NCI-H82 treated with DMSO at 0.1 percent for 48 hours (cell line): ENCODE results near the gene PDCD6IP.
A peak's percentile ranks its signal among the peaks of the same experiment; 100 is the strongest.
"Not testable (repeated sequence)": the region's sequence is repeated elsewhere in the genome, so short reads cannot be mapped to it uniquely, and the experiment has no call there.

ENCODE experiments used
- DNase-seq: peaks from one replicate; lab custom pipeline; 2025; ENCODE audit not compliant: unreplicated experiment; lab: John Stamatoyannopoulos, UW

Gene PDCD6IP, protein sequence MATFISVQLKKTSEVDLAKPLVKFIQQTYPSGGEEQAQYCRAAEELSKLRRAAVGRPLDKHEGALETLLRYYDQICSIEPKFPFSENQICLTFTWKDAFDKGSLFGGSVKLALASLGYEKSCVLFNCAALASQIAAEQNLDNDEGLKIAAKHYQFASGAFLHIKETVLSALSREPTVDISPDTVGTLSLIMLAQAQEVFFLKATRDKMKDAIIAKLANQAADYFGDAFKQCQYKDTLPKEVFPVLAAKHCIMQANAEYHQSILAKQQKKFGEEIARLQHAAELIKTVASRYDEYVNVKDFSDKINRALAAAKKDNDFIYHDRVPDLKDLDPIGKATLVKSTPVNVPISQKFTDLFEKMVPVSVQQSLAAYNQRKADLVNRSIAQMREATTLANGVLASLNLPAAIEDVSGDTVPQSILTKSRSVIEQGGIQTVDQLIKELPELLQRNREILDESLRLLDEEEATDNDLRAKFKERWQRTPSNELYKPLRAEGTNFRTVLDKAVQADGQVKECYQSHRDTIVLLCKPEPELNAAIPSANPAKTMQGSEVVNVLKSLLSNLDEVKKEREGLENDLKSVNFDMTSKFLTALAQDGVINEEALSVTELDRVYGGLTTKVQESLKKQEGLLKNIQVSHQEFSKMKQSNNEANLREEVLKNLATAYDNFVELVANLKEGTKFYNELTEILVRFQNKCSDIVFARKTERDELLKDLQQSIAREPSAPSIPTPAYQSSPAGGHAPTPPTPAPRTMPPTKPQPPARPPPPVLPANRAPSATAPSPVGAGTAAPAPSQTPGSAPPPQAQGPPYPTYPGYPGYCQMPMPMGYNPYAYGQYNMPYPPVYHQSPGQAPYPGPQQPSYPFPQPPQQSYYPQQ

GRCh38 chr3:33798418-33799201 lies at the start of gene PDCD6IP:
PDCD6IP (plus strand) TSS chr3:33798630; CDS start chr3:33798729, 99 bp downstream.
- peak; percentile 67 for DNase-seq

DNA sequence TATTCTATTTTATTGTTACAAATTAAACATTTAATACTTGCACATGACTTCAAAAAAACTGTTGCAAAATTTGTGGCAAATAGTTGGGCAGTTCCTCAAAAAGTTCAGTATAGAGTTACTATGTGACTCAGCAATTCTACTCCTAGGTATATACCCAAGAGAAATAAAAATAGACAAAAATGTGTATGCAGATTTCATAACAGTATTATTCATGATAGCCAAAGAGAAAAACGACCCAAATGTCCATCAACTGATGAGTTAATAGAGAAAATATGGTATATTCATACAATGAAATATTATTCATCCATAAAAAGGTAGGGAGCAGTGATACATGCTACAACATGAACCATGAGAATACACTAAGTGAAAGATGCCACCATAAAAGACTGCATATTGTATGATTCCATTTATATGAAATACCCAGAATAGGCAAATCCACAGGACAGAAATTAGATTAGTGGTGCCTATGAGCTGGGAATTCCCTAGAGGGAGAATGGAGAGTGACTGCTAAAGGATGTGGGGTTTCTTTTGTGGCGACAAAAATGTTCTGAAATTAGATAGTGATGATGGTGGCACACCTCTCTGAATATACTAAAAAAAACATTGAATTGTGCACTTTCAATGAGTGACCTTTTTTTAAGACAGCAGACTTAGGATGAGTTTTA lies 48.8 kb upstream of the PDCD6IP start:
- no peak for DNase-seq

DNA sequence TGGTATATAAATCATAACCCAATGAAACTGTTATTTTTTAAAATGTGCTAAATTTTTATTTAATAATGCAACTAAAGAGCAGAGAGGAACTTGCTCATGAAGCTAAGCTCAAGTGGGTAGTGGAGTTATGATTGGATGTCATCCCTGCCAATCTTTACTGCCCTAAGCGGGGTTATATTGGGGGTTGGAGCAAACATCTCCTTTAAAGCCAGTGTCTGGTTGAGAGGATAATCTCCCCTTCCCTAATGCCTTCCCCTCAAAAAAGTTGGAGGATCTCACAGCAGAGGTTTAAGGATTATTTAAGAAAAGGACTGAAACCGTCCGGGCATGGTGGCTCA lies 48.2 kb upstream of the PDCD6IP start:
- peak; percentile 1 for DNase-seq

- no peak for DNase-seq
These were observed 47.1 kb upstream of the PDCD6IP start for GRCh38 chr3:33751336-33751735.

DNA sequence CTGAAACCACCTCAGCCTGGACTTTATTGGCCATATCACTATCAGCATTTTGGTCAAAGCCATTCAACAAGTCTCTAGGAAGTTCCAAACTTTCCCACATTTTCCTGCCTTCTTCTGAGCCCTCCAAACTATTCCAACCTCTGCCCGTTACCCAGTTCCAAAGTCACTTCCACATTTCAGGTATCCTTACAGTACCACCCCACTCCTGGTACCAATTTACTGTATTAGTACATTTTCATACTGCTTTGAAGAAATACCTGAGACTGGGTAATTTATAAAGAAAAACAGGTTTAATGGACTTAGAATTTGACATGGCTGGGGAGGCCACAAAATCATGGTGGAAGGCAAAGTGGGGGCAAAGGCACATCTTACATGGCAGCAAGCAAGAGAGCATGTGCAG lies 44.0 kb upstream of the PDCD6IP start:
- not testable (repeated sequence) for DNase-seq

GRCh38 chr3:33758281-33758680 lies 40.1 kb upstream of the PDCD6IP start:
- DNase-seq: no peak

DNA sequence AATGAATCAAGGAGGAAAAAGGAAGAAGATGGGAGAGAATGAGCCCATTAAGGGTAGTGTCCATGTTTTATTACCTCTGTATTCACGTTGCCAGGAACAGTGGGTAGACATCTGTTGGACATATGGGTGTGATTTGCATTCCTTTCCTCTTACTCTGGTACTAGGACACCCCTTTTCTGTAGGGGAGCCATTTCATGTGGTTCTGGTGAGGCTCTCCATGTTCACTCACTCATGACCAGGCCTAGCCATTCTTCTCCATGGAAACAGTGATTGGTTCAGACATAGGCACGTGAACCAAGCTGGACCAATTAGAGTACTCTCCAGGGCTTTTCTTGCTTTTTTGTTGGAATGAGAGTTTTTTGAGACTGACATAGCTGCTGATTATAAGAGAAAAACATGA lies 39.6 kb upstream of the PDCD6IP start:
- no peak for DNase-seq

DNA sequence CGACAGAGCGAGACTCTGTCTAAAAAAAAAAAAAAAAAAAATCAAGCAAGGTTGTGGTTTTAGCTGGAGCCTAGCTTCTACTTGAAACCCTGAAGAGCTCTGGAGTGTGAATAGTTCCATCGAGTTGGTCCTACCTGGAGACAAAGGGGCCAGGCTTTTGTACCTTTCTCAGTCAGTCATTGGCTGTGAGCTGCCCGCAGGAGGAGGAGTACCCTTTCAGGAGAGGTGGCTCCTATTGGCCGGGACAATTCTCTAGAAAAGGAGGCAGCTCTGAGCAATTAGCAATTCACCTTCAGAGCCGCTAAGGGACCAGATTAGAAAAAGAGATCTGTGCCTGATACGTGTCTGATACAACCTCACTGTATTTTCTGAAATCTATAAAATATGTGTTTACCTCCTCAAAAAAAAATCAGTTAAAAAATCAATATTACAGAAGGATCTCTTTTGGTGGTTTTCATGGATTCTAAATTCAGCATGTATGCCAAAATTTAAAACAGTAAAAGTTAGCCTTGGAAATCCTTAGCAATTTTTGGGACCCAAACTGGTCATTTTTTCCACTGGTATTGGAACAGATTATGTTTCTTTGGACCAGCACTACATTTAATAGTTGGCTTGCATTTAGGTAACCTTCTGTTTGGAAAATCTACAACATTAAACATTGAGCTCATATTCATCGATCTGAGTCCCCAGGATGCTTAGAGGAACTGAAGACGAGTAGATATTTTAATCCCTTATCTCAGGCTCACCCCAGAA lies 29.7 kb upstream of the PDCD6IP start:
- DNase-seq: no peak

DNA sequence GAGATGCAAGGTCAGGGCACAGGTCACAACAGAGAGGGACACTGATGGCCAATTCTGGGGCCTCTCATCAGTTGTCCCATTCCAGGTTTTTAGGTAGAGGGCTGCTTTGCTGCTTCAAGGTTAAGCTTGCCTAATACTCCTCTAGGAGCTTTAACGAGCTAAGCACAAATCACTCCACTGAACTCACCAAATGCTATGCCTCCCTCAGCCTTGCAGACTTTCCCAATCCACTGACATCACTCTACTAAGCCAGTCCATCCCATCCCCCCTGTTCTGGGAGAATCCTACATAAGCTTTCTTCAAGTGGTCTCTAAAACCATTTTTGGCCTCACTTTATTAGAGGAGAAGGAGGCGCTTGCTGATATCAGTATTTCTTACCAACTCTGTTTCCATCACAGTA lies 24.8 kb upstream of the PDCD6IP start:
- peak; percentile 60 for DNase-seq

DNA sequence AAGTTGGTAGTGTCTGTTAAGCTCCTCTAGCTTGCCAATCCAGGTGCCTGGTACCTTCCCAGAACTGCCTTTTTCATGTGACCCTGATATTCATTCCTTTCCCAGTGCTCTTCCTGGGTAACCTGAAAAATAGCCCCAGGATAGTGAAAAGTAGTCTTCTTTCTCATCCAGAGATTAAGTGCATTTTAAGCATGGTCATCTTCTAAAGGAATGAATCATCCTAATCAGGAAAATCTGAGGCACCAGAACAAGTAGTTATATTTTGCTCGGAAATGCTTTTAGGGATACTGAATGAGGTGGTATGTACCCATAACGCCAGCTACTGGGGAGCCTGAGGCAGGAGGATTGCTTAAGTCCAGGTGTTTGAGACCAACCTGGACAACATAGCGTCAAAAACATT lies 23.1 kb upstream of the PDCD6IP start:
- no peak for DNase-seq

GRCh38 chr3:33777996-33778395 lies 20.4 kb upstream of the PDCD6IP start:
- DNase-seq: no peak

- DNase-seq: no peak
These were observed 18.7 kb upstream of the PDCD6IP start for GRCh38 chr3:33779751-33780150.

GRCh38 chr3:33781413-33781812 lies 17.0 kb upstream of the PDCD6IP start:
- not testable (repeated sequence) for DNase-seq

DNA sequence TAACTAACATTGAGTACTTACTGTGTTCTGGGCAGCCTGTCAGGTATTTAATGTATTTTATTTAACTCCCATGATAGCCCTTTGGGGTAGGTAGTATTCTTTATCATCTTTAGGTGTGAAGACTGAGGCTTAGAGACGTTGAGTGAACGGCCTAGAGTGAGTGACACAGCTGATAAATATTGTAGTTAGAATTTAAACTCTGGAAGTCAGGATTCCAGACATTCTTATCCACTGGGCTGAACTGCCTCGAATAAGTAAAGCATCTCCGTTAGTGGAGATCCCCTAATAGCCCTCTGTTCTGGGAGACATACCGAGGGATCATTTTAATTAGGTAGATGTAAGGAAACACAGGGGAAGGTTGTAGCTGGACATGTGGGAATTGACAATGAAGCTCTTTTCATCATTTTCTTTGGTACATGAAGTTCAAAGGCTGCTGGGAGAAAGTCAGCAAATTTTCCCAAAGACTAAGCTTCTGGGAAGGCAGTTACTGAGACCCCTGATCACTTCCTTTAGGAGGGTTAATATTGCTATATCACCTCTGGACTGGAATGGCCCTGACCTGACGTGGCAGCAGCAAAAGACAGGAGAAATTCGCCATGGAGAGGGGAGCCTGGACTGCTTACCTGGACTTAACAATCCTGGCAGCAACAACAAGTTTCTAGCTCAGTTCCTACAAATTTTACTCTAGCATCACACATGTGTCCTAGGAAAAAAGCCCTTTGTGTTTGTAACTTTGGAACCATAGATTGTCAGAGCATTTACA lies 11.7 kb upstream of the PDCD6IP start:
- no peak for DNase-seq

DNA sequence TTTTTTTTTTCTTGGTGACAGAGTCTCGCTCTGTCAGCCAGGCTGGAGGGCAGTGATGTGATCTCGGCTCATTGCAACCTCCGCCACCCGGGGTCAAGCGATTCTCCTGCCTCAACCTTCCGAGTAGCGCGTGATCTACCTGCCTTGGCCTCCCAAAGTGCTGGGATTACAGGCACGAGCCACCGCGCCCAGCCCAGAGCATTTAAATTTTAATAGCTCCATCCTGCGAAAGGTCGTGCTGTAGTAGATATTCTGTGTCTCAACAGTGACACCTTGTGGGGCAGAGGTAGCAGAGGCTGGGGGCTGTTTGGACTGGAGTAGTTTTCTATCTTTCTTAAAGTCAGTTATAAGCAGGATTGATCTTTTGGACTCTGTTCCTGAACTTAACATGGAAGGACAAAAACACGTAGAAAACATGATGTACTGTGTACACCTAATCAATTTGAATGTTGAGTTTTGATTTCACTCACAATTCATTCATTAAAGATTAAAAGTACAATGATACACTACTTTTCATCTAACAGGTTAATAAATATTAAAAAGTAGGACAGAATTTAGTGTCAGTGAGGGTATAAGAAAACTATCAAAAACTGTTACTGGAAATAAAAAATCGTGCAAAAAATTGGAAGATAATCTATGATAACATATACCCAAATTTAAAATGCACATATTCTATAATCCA lies 11.0 kb upstream of the PDCD6IP start:
- DNase-seq: peak; percentile 40

DNA sequence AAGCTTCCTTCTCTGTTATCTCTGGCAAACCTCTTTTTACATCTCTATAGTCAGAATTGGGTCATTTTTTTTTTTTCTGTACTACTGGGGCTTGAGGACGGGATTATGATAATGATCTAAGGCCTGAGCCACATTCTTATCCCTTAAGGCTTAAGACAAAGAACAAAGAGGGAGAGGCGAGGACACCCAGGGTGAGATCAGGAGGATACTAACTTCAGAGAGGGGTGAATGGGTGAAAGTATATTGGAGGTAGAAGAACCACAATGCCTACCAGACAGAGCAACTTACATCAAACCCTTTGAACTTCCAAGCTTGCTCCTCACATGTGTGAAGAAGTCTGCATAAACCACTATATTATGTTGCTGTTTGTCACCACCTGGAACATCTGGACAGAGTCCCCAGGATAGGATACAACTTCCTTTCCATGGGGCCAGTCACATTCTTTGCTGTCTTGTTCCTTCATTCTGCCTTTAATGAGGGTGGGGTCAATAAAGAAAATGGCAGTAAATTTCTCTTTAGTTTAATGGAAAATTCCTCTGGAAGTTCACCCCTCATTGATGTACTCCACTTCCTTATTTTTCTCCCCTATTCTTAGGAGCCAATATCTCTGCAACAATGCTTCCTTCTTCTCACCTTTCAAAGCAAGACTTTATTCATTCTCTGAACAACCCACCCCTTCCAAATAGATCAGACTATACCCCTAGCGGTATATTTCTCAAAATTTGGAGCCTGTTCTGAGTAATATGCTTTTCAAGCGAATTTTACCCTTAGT lies 9.1 kb upstream of the PDCD6IP start:
- DNase-seq: peak; percentile 39

DNA sequence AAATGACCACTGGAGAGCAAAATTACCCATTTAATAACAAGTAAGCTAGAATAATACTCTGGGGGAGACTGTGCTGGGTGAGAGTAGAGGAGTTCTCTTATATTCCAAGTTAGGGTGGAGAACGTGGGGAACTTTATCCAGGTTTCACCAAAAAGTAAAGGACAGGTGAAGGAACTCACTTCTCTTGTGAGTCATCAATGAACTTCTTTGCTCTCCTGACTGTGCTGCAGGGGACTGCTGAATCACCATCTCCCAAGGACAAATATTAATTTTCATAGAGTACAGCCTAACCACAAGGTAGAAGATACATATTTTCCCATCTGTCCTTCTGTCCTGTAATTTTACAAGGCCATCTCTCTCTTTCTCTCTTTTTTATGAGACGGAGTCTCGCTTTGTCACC lies 8.3 kb upstream of the PDCD6IP start:
- DNase-seq: no peak

DNA sequence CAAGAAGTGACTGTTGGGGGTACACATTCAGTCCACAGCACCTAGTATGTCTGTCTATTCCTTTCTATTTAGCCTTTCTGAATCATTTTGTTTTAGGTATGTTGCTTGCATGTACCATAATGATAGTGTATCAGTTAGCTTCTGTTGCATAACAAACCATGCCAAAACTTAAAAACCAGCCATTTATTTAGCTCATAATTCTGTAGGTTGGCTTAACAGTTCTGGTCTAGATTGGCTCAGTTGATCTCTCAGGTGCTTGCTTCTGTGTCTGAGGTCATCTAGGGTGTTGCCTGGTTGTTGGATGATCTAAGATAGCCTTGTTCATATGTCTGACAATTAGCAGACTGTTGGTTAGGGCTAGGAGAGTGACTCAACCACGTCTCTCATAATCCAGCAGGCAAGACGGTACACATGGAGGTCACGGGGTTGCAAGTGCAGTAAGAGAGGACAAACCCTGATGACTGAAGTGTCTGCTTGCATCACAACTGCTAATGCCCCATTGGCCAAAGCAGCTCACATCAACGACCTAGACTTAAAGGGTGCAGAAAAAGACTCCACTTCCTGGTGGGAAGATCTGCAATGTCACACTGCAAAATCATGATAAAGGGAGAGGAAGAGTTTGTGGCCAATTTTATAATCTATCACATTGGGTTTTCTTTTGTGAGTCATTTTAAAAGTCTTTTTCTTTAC lies 6.8 kb upstream of the PDCD6IP start:
- DNase-seq: no peak
